ENCODE results near the gene CTNND2.

GRCh38 chr5:11905206-11905605 lies 960 bp upstream of the CTNND2 start:
- no peak for TF ChIP-seq RBM14 (IDR thresholded peaks at IDR 0.05; ENCODE audit: borderline replicate concordance, insufficient read depth, low read depth, low read length)
- no peak for TF ChIP-seq ZNF217 (CRISPR knock-in tag; IDR thresholded peaks at IDR 0.05)
- TF ChIP-seq MAX (CRISPR knock-in tag; IDR thresholded peaks at IDR 0.05) = no peak
- TF ChIP-seq HNRNPUL1 (IDR thresholded peaks at IDR 0.05; ENCODE audit: low read length) = no peak
- TF ChIP-seq POLR2AphosphoS5 (IDR thresholded peaks at IDR 0.05; ENCODE audit: control insufficient read depth, insufficient read depth, low read depth, low read length) = no peak
- no peak for TF ChIP-seq REST (IDR thresholded peaks at IDR 0.05; ENCODE audit: borderline replicate concordance)
- TF ChIP-seq REST (CRISPR knock-in tag; IDR thresholded peaks at IDR 0.05; ENCODE audit: low read depth) = no peak
- TF ChIP-seq NCOA1 (IDR thresholded peaks at IDR 0.05; ENCODE audit: low read depth) = no peak
- TF ChIP-seq ARHGAP35 (IDR thresholded peaks at IDR 0.05; ENCODE audit: partially characterized antibody) = no peak
- TF ChIP-seq PCBP2 (IDR thresholded peaks at IDR 0.05; ENCODE audit: low read depth, low read length, poor library complexity, severe bottlenecking) = no peak
- TF ChIP-seq CREM (IDR thresholded peaks at IDR 0.05; ENCODE audit: low read depth) = no peak
- no peak for TF ChIP-seq ZNF232 (CRISPR knock-in tag; IDR thresholded peaks at IDR 0.05)
- TF ChIP-seq ELF4 (CRISPR knock-in tag; IDR thresholded peaks at IDR 0.05) = no peak
- no peak for TF ChIP-seq ZNF197 (CRISPR knock-in tag; IDR thresholded peaks at IDR 0.05; ENCODE audit: low read depth)
- TF ChIP-seq MTA2 (IDR thresholded peaks at IDR 0.05; ENCODE audit: low read depth) = no peak

Data from K562 (cell line).